Prostate gland (tissue), 2 donors: ENCODE results near the gene SMIM3.

ENCODE experiments used
- POLR2A ChIP-seq: fragments of 450-650 bp; IDR thresholded peaks from one replicate; pipeline ENCODE4 v1.6.1; 2016; ENCODE audit warnings: antibody characterized with exemption, mild to moderate bottlenecking
- TF ChIP-seq, protein P1 (sequence below), 4 experiments: fragments of 200-600 bp in 2 of 4; fragments of 450-650 bp in 2 of 4; sonication (generic) in 2 of 4; IDR thresholded peaks; 1 replicate in 3 of 4; 2 replicates in 1 of 4; pipeline ENCODE4 v1.5.1; 2016 to 2019; ENCODE audit warnings: antibody characterized with exemption in 4 of 4, mild to moderate bottlenecking in 2 of 4, moderate library complexity in 2 of 4

DNA sequence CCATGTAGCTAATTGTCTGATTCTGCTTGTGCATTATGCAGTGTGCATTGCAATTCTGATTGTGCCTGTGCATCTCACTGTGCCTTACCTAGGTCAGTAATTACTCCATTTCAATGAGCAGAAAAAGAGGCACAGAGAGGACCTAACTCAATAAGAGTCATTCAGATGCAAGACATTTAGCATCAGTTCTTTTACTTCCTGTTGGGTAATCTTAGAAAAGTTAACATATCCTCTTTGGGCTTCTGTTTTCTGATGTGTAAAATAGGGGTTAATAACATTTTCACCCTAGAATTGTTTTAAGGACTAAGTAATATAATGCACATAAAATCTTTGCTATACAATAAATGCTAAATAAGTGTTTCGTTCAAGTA is 12.8 kb upstream of the SMIM3 start:
- TF ChIP-seq, protein P1, sequence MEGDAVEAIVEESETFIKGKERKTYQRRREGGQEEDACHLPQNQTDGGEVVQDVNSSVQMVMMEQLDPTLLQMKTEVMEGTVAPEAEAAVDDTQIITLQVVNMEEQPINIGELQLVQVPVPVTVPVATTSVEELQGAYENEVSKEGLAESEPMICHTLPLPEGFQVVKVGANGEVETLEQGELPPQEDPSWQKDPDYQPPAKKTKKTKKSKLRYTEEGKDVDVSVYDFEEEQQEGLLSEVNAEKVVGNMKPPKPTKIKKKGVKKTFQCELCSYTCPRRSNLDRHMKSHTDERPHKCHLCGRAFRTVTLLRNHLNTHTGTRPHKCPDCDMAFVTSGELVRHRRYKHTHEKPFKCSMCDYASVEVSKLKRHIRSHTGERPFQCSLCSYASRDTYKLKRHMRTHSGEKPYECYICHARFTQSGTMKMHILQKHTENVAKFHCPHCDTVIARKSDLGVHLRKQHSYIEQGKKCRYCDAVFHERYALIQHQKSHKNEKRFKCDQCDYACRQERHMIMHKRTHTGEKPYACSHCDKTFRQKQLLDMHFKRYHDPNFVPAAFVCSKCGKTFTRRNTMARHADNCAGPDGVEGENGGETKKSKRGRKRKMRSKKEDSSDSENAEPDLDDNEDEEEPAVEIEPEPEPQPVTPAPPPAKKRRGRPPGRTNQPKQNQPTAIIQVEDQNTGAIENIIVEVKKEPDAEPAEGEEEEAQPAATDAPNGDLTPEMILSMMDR (IDR thresholded peaks at IDR 0.05) = no peak
- no peak for TF ChIP-seq POLR2A
